LNCaP clone FGC (cell line): Measurements from ENCODE around the gene GAB4.

Experiments
- DNase-seq: peaks from one replicate; pipeline ENCODE4 v3.0.0-alpha.2; 2011; ENCODE audit warnings: low read depth
- H3K4me3 ChIP-seq: 2 replicates; pipeline ENCODE4 v1.5.1; 2011; ENCODE audit warnings: mild to moderate bottlenecking, low read depth, low read length, control low read depth
- TF ChIP-seq, protein P1 (sequence below): IDR thresholded peaks from 2 replicates; pipeline ENCODE4 v1.5.1; 2012; ENCODE audit warnings: mild to moderate bottlenecking; ENCODE audit not compliant: control insufficient read depth, insufficient read depth; ENCODE audit errors: extremely low read depth

GAB4 gene

DNA sequence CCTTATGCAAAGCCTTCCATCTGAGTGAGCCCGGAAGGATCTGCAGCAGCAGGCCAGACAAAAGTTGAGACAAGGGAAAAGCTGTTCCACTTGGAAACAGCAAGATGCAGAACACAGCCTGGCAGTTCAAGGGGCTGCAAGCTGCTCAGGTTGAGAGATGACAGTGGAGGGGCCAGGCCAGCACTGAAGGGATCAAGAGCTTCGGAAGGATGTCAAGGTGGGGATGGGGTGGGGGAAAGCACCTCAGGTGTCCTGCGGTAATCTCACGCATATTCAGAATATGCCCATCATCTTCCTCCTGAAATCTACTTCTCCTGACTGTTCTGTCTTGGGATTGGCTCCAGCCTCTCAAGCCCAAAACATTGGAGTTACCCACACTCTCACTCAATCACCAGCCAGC lies 35.7 kb downstream of the GAB4 start:
- DNase-seq, result no peak
- TF ChIP-seq, protein P1, sequence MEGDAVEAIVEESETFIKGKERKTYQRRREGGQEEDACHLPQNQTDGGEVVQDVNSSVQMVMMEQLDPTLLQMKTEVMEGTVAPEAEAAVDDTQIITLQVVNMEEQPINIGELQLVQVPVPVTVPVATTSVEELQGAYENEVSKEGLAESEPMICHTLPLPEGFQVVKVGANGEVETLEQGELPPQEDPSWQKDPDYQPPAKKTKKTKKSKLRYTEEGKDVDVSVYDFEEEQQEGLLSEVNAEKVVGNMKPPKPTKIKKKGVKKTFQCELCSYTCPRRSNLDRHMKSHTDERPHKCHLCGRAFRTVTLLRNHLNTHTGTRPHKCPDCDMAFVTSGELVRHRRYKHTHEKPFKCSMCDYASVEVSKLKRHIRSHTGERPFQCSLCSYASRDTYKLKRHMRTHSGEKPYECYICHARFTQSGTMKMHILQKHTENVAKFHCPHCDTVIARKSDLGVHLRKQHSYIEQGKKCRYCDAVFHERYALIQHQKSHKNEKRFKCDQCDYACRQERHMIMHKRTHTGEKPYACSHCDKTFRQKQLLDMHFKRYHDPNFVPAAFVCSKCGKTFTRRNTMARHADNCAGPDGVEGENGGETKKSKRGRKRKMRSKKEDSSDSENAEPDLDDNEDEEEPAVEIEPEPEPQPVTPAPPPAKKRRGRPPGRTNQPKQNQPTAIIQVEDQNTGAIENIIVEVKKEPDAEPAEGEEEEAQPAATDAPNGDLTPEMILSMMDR, result no peak
- H3K4me3 ChIP-seq, result no peak overlapping the region

DNA sequence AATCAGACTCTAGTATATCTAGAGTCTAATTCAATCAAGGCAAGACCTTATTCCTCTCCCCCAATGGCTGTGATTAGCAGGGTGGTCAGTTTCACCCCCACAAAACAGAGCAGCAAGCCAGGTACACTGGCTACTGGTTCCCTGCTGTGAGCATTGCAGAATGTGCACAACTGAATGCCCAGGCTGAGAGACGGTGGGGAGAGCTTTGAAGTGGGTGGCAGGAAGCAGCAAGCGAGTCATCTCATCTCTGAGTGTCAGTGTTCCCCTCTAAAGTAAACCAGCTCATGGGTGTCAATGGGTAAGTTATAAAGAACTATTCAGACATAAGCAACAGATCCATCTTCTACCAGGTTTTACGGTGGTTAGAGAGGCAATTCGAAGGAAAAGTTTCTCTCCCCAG lies 37.6 kb downstream of the GAB4 start:
- TF ChIP-seq, protein P1, result no peak
- DNase-seq, result no peak
- H3K4me3 ChIP-seq, result no peak overlapping the region

DNA sequence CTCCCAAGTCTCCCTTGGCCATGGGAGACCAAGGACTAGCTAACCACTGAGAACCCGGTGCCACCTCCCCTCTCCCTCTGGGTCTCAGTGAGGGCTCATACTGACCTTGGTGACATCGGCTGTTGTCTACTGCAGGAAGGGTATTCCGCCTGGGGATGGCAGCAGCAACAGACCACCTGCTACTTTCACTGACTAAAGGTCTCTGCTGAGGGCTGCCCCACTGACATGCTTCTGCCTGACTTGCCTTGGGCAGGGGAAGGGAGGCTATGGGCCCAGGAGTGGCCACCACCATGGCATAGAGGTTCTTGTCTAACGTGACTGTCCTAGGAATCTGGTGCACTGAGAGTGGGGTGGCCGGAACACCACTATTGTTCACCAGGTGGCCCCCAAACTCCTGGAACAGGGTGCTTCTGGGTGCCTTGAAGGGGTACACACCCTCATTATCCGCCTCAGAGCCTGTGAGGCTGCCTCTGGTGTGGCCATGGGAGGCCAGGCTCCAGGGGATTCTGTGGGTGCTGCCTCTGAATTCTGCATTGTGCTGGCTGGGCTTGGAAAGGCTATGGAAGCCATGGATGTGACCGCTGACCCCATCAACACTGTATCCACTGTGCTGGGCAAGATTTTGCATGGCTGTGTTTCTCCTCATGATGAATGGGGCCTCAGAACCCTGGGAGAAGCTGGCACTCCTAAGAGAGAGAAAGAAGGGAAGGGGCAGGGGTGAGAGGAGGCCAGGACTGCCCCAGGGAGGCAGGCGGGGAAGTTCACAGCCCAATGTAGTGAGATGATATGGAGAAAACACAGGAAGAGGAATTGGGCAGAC lies 38.3 kb downstream of the GAB4 start:
- H3K4me3 ChIP-seq, result no peak overlapping the region
- TF ChIP-seq, protein P1, result no peak
- DNase-seq, result no peak

DNA sequence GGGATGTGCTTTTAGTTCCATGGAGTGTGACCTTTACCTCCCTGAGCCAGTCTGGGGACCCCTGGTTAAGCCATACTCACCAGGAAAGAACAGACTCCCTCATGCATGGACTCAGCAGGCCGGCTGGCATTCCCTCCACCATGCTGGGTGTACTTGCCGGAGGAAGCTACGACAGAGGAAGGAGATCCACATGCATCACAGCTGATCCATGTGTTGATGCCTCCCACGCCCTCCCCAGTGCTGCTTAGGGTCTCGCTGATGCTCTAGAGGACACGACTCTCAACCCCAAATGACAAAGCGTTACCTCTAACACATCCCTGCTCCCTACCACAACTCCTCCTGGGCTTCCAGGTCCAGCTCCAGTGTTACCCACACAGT lies 39.8 kb downstream of the GAB4 start:
- TF ChIP-seq, protein P1, result no peak
- H3K4me3 ChIP-seq, result no peak overlapping the region
- DNase-seq, result no peak

DNA sequence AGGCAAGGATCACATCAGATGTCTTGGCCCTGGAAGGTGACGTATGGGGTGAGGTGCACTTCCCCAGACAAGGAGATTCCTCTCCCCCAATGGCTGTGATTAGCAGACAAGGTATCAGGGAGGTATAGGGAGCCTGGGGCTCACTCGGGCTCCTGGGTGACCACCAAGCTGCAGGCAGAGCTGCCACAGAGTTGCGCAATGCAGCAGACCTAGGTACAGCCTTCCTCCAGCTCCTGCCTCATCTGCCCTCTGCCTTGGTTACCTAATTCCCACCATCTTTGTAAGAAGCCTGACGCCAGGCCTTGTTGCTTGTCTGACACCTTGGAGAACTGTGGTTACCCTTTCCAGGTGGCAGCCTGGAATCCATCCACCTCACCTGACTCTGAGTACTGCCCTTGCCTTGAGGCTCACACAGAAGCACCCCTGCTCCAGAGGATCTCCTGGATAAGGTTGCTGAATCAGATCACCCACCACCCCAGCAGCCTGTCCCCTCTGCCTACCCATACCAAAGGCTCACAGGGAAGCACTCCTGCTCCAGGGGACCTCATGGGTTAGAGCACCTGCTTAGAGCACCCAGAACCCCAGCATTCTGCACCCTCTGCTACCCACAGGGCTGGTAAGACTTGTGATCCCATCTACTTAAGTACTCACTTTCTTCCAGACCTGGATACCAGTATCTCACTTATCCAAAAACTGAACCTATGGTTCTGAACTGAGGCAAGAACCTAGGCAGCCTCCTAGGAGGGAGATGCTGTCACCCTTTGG lies 40.4 kb downstream of the GAB4 start:
- TF ChIP-seq, protein P1, result no peak
- H3K4me3 ChIP-seq, result no peak overlapping the region
- DNase-seq, result no peak

DNA sequence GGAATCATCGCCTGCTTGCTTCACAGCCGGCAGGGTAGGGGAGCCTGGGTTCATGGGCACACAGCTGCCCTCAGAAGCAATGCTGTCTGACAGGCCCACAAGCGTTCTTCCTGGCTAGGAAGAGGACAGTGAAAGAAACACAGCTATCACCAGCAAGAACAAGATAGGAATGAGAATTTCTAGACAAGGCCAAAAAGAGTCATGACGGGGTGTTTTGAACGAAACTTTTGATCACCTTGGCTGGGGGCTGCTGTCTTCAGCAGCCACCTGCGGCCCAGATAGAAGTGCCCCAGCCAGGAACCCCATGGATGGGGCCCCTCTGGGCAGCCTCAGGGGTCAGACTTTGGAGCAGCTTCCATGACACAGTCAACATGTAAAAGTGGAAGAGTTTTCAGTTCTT lies 41.8 kb downstream of the GAB4 start:
- TF ChIP-seq, protein P1, result no peak
- no peak for DNase-seq
- H3K4me3 ChIP-seq, result no peak overlapping the region
